Stomach (tissue), 4 donors: ENCODE measurements around the gene GCNT4.

Experiments used
- CTCF ChIP-seq, 7 experiments: fragments of 450-650 bp in 4 of 7; fragments of 200-600 bp in 3 of 7; sonication (generic) in 3 of 7; IDR thresholded peaks; one replicate each; pipeline ENCODE4 v1.5.1; 2016 to 2019; ENCODE audit warnings: antibody characterized with exemption in 7 of 7, control low read depth in 2 of 7, mild to moderate bottlenecking in 1 of 7
- POLR2AphosphoS5 ChIP-seq, 3 donors: sonication (generic); formaldehyde crosslinking; IDR thresholded peaks; one replicate each; pipeline ENCODE4 v1.6.1; 2016; ENCODE audit warnings: antibody characterized with exemption in 3 of 3

GRCh38 chr5:75043633-75044264 lies 8.6 kb downstream of the GCNT4 start:
- TF ChIP-seq CTCF (IDR thresholded peaks at IDR 0.05) (no peak), POLR2AphosphoS5 (IDR thresholded peaks at IDR 0.05) (no peak)
